Spleen (tissue), 7 donors: ENCODE results near the gene WASHC2C.
"Not testable (repeated sequence)": the region's sequence is repeated elsewhere in the genome, so short reads cannot be mapped to it uniquely, and the experiment has no call there.

Source experiments
- CTCF ChIP-seq, 11 experiments: fragments of 200-600 bp in 7 of 11; fragments of 450-650 bp in 4 of 11; sonication (generic) in 4 of 11; IDR thresholded peaks in 8 of 11; conservative IDR thresholded peaks in 3 of 11; 1 replicate in 7 of 11; 2 replicates in 4 of 11; pipeline versions ENCODE4 v1.4.0 to v1.8.0; 2016 to 2021; ENCODE audit warnings: antibody characterized with exemption in 11 of 11, inconsistent platforms in 4 of 11, mild to moderate bottlenecking in 1 of 11
- POLR2AphosphoS5 ChIP-seq, 3 donors: sonication (generic); formaldehyde crosslinking; IDR thresholded peaks; one replicate each; pipeline ENCODE4 v1.5.1; 2017; ENCODE audit warnings: antibody characterized with exemption in 3 of 3
- donor health status: DM: no; HTN: no; CAD: no; lungs with moderate emphysema.
- donor health status: DM: no; HTN: no; CAD: no.
- donor health status: DM: no; HTN: no; CAD: no.

GRCh38 chr10:45771757-45772461, 44.8 kb downstream of the WASHC2C start:
- not testable (repeated sequence) for TF ChIP-seq CTCF (IDR thresholded peaks at IDR 0.05 in 8 of 11, conservative IDR thresholded peaks at IDR 0.05 in 3 of 11); POLR2AphosphoS5 (IDR thresholded peaks at IDR 0.05)
